Measurements from ENCODE around the gene VPS54. TPM values are rescaled to one million over a fixed set of nuclear protein-coding genes. Genes with fewer than 3 reads are reported as not detected.

Gene VPS54
- polyA plus RNA-seq, 1 donor (not counting 4 experiments of a cell fraction or from before 2014, with no cell fraction given), result 18.2 TPM

DNA sequence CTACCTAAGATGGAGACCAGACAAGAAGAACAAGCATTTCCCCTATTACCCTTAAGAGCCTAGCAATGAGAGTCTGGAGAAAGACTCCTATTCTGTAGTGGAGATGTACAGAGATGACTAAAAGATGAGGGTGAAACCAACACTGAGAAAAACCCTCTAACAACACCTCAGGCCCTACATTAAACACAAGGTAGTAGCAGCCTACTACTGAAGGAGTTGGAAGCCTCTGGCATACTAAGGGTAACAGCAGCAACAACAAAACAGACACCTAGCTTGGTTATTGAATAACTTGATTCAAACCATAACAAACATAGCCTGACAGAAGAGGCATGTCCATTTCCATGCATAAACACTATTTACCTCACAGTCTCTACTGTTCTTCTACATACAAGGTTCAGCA lies 117.1 kb downstream of the VPS54 start:
- no peaks in the 10 kb centered on the region for H3K4me1 ChIP-seq (ENCODE audit: control insufficient read depth, extremely low read depth, insufficient read depth, low read length)
- DNase-seq (ENCODE audit: low read depth, low spot score) (no peak), FAIRE-seq (no peak)
- no peaks in the 10 kb centered on the region for H4K20me1 ChIP-seq (ENCODE audit: control insufficient read depth, extremely low read depth, insufficient read depth, low read length)
- dilution Hi-C loops (cut with MboI; ENCODE audit: extremely low pct_ligation_motif_present, low sequenced_read_pairs), result no loop called here
- H2AFZ ChIP-seq (ENCODE audit: control insufficient read depth, low read length), result no peak overlapping the region
- H3K27ac ChIP-seq (ENCODE audit: control insufficient read depth, insufficient read depth, low read length), result no peak overlapping the region
- no peak for TF ChIP-seq EZH2 (IDR thresholded peaks at IDR 0.05; ENCODE audit: low read length)
- TF ChIP-seq, protein P1, sequence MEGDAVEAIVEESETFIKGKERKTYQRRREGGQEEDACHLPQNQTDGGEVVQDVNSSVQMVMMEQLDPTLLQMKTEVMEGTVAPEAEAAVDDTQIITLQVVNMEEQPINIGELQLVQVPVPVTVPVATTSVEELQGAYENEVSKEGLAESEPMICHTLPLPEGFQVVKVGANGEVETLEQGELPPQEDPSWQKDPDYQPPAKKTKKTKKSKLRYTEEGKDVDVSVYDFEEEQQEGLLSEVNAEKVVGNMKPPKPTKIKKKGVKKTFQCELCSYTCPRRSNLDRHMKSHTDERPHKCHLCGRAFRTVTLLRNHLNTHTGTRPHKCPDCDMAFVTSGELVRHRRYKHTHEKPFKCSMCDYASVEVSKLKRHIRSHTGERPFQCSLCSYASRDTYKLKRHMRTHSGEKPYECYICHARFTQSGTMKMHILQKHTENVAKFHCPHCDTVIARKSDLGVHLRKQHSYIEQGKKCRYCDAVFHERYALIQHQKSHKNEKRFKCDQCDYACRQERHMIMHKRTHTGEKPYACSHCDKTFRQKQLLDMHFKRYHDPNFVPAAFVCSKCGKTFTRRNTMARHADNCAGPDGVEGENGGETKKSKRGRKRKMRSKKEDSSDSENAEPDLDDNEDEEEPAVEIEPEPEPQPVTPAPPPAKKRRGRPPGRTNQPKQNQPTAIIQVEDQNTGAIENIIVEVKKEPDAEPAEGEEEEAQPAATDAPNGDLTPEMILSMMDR (optimal IDR thresholded peaks at IDR 0.05 in 1 of 3, IDR thresholded peaks at IDR 0.05 in 1 of 3, conservative IDR thresholded peaks at IDR 0.05 in 1 of 3; ENCODE audit: extremely low read depth in 1 of 3, insufficient read depth in 2 of 3, low read length in 3 of 3), result no peak
- H3K9me3 ChIP-seq (ENCODE audit: control insufficient read depth, low read depth, low read length), result no peaks in the 10 kb centered on the region
- no peak overlapping the region for H3K4me3 ChIP-seq (ENCODE audit: control insufficient read depth in 2 of 3, extremely low read depth in 1 of 3, insufficient read depth in 2 of 3, low read depth in 1 of 3, low read length in 3 of 3)
- H3K79me2 ChIP-seq (ENCODE audit: control insufficient read depth, insufficient read depth, low read length), result no peaks in the 10 kb centered on the region
- H3K9me1 ChIP-seq (ENCODE audit: control insufficient read depth, extremely low read depth, insufficient read depth, low read length), result peaks cover 2% of the 10 kb centered on the region
- H3K36me3 ChIP-seq (ENCODE audit: control insufficient read depth in 2 of 2, extremely low read depth in 1 of 2, insufficient read depth in 2 of 2, low read length in 2 of 2), result peaks cover 4 to 10% of the 10 kb centered on the region in 2 experiments
- H3K27me3 ChIP-seq (ENCODE audit: control insufficient read depth, extremely low read depth, insufficient read depth, low read length), result no peaks in the 10 kb centered on the region
- H3K9ac ChIP-seq (ENCODE audit: control insufficient read depth, extremely low read depth, insufficient read depth, low read length), result no peak overlapping the region
- no peak overlapping the region for H3K4me2 ChIP-seq (ENCODE audit: control insufficient read depth, extremely low read depth, insufficient read depth, low read depth, low read length)

DNA sequence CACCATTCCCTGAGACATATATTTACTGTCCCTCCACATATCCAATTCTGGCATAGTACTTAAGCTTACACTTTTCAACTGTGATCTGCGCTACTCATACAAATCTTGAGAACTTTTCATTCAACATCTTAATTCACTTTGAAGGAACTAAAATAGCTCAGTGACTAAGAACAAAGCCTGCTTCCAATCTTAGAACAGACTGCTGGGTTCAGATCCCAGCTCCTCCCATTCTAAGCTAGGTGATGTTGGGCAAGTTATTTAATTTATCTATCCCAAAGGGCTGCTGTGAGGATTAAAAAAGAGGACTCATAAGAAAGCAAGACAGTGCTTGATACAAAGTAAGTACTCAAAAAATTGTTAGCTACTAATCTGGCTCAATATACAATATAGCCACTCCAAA lies 119.6 kb downstream of the VPS54 start:
- no peaks in the 10 kb centered on the region for H4K20me1 ChIP-seq (ENCODE audit: control insufficient read depth, extremely low read depth, insufficient read depth, low read length)
- H3K27me3 ChIP-seq (ENCODE audit: control insufficient read depth, extremely low read depth, insufficient read depth, low read length), result no peaks in the 10 kb centered on the region
- no peak overlapping the region for H3K9ac ChIP-seq (ENCODE audit: control insufficient read depth, extremely low read depth, insufficient read depth, low read length)
- H2AFZ ChIP-seq (ENCODE audit: control insufficient read depth, low read length), result no peak overlapping the region
- no peak overlapping the region for H3K4me3 ChIP-seq (ENCODE audit: control insufficient read depth in 2 of 3, extremely low read depth in 1 of 3, insufficient read depth in 2 of 3, low read depth in 1 of 3, low read length in 3 of 3)
- no peaks in the 10 kb centered on the region for H3K79me2 ChIP-seq (ENCODE audit: control insufficient read depth, insufficient read depth, low read length)
- FAIRE-seq (no peak), DNase-seq (ENCODE audit: low read depth, low spot score) (no peak)
- dilution Hi-C loops (cut with MboI; ENCODE audit: extremely low pct_ligation_motif_present, low sequenced_read_pairs), result no loop called here
- H3K9me3 ChIP-seq (ENCODE audit: control insufficient read depth, low read depth, low read length), result no peaks in the 10 kb centered on the region
- H3K4me2 ChIP-seq (ENCODE audit: control insufficient read depth, extremely low read depth, insufficient read depth, low read depth, low read length), result no peak overlapping the region
- H3K27ac ChIP-seq (ENCODE audit: control insufficient read depth, insufficient read depth, low read length), result no peak overlapping the region
- peaks cover 3 to 10% of the 10 kb centered on the region in 2 experiments for H3K36me3 ChIP-seq (ENCODE audit: control insufficient read depth in 2 of 2, extremely low read depth in 1 of 2, insufficient read depth in 2 of 2, low read length in 2 of 2)
- peaks cover 2% of the 10 kb centered on the region for H3K9me1 ChIP-seq (ENCODE audit: control insufficient read depth, extremely low read depth, insufficient read depth, low read length)
- TF ChIP-seq EZH2 (IDR thresholded peaks at IDR 0.05; ENCODE audit: low read length), result no peak
- TF ChIP-seq, protein P1 (optimal IDR thresholded peaks at IDR 0.05 in 1 of 3, IDR thresholded peaks at IDR 0.05 in 1 of 3, conservative IDR thresholded peaks at IDR 0.05 in 1 of 3; ENCODE audit: extremely low read depth in 1 of 3, insufficient read depth in 2 of 3, low read length in 3 of 3), result no peak
- no peaks in the 10 kb centered on the region for H3K4me1 ChIP-seq (ENCODE audit: control insufficient read depth, extremely low read depth, insufficient read depth, low read length)
